HepG2 (cell line): ENCODE results near the gene CD37. TPM values are rescaled to one million over a fixed set of nuclear protein-coding genes. Genes with fewer than 3 reads are reported as not detected.
A peak's percentile ranks its signal among the peaks of the same experiment; 100 is the strongest.

ENCODE experiments used
- ATAC-seq: fragments of 200-7000 bp; cut with Tn5 transposase; 3 replicates; pipeline ENCODE4 v1.9.1; 2020; ENCODE audit warnings: mild to moderate bottlenecking, moderate library complexity
- BruUV-seq: library from RNA; stranded (reverse); fragments of 400-500 nt; replicated peaks from 2 replicates; lab custom pipeline; 2021; lab: Mats Ljungman, UMichigan
- CTCF ChIA-PET: fragments of 300-600 bp; formaldehyde crosslinking; extraction: SDS; loops from one replicate; lab custom pipeline; 2021; ENCODE audit warnings: low total read pairs, inconsistent platforms, low intra/inter-chr PET ratio; lab: Yijun Ruan, JAX
- POLR2A ChIA-PET: fragments of 350-600 bp; sonication (Branson Sonifier 250); formaldehyde crosslinking; loops from one replicate; lab custom pipeline; 2020; ENCODE audit warnings: antibody characterized with exemption, inconsistent platforms; lab: Yijun Ruan, JAX
- DNase-seq: peaks from one replicate; pipeline ENCODE4 v3.0.0-alpha.2; 2015; ENCODE audit warnings: low spot score
- FAIRE-seq: peaks from 3 replicates; lab custom pipeline; 2011; peaks lifted over from hg19 to GRCh38; lab: Jason Lieb, UNC
- H2AFZ ChIP-seq: one replicate; pipeline ENCODE4 v1.6.1; 2011; ENCODE audit warnings: low read length, inconsistent platforms
- H3K27ac ChIP-seq: fragments of 300-600 bp; 3 replicates; pipeline ENCODE4 v1.8.0; 2011; ENCODE audit warnings: mixed run types, mild to moderate bottlenecking, mixed read lengths, low read length, inconsistent platforms; ENCODE audit not compliant: insufficient read depth; ENCODE audit errors: extremely low read length
- H3K27me3 ChIP-seq, 2 experiments: fragments of 200-600 bp in 1 of 2; 2 replicates in 1 of 2; 3 replicates in 1 of 2; pipeline versions ENCODE4 v1.6.0 to v1.8.0; 2011; ENCODE audit warnings: low read length in 2 of 2, mild to moderate bottlenecking in 2 of 2, moderate library complexity in 2 of 2, inconsistent platforms in 1 of 2; ENCODE audit not compliant: insufficient read depth in 2 of 2, control insufficient read depth in 1 of 2
- H3K36me3 ChIP-seq, 2 experiments: fragments of 200-600 bp in 1 of 2; replicated peaks in 1 of 2; 2 replicates in 1 of 2; 3 replicates in 1 of 2; pipeline versions ENCODE4 v1.5.1 to v1.8.0; 2011; ENCODE audit warnings: low read length in 2 of 2, inconsistent platforms in 1 of 2; ENCODE audit not compliant: insufficient read depth in 2 of 2, control insufficient read depth in 1 of 2
- H3K4me1 ChIP-seq: 2 replicates; pipeline ENCODE4 v1.5.1; 2012; ENCODE audit warnings: low read length, inconsistent platforms; ENCODE audit not compliant: insufficient read depth
- H3K4me2 ChIP-seq: 2 replicates; pipeline ENCODE4 v1.6.0; 2011; ENCODE audit warnings: low read depth, low read length, inconsistent platforms
- H3K4me3 ChIP-seq, 3 experiments: fragments of 200-600 bp in 1 of 3; sonication (generic), shearing (Covaris generic) in 1 of 3; replicated peaks in 1 of 3; 2 replicates each; pipeline ENCODE4 v1.5.1; 2011 to 2016; ENCODE audit warnings: low read length in 3 of 3, inconsistent platforms in 2 of 3, low read depth in 2 of 3, mild to moderate bottlenecking in 2 of 3, control low read depth in 1 of 3, mixed read lengths in 1 of 3; ENCODE audit not compliant: insufficient read depth in 1 of 3
- H3K79me2 ChIP-seq: one replicate; pipeline ENCODE4 v1.6.1; 2011; ENCODE audit warnings: low read length, inconsistent platforms; ENCODE audit not compliant: insufficient read depth
- H3K9ac ChIP-seq: 2 replicates; pipeline ENCODE4 v1.6.0; 2011; ENCODE audit warnings: mild to moderate bottlenecking, low read depth, low read length, inconsistent platforms; ENCODE audit not compliant: insufficient read depth
- H3K9me3 ChIP-seq: 2 replicates; pipeline ENCODE4 v1.5.1; 2012; ENCODE audit warnings: mild to moderate bottlenecking, low read length
- H4K20me1 ChIP-seq: 2 replicates; pipeline ENCODE4 v1.6.0; 2011; ENCODE audit warnings: inconsistent platforms, mild to moderate bottlenecking, low read length, moderate library complexity; ENCODE audit not compliant: insufficient read depth
- AGO2 ChIP-seq: fragments of 200-400 bp; formaldehyde crosslinking; optimal IDR thresholded peaks from 2 replicates; pipeline ENCODE3; 2017; ENCODE audit warnings: mild to moderate bottlenecking, low read depth, low read length, moderate library complexity
- MAFF ChIP-seq: IDR thresholded peaks from 2 replicates; pipeline ENCODE4 v1.6.1; 2011; ENCODE audit warnings: low read depth, low read length, improper control_type of control experiment
- RBFOX2 ChIP-seq: fragments of 200-400 bp; formaldehyde crosslinking; IDR thresholded peaks from 2 replicates; pipeline ENCODE4 v1.6.1; 2017; ENCODE audit warnings: low read depth, mild to moderate bottlenecking, low read length
- TBX2 ChIP-seq: sonication (generic); formaldehyde crosslinking; IDR thresholded peaks from 2 replicates; pipeline ENCODE4 v1.5.0; 2020; ENCODE audit warnings: missing genetic modification reagents, mild to moderate bottlenecking, borderline replicate concordance
- ZBTB38 ChIP-seq: sonication (generic); formaldehyde crosslinking; IDR thresholded peaks from 2 replicates; pipeline ENCODE4 v1.5.1; 2020; ENCODE audit warnings: mild to moderate bottlenecking, missing genetic modification reagents
- ZNF337 ChIP-seq: sonication (generic); formaldehyde crosslinking; IDR thresholded peaks from 2 replicates; pipeline ENCODE4 v1.5.1; 2020; ENCODE audit warnings: missing genetic modification reagents, low read depth, mild to moderate bottlenecking, borderline replicate concordance
- WGBS: methylation state at CpG from one replicate; pipeline ENCODE4 v1.1.6; 2017; ENCODE audit warnings: low lambda C conversion rate; 5-methylcytosine and 5-hydroxymethylcytosine counted together
- in situ Hi-C: cut with HindIII; loops from 2 replicates; pipeline ENCODE4 v1.10.0; 2017; ENCODE audit warnings: low pct_unique_long_range_greater_than_20kb; ENCODE audit not compliant: extremely low pct_ligation_motif_present
- intact Hi-C: fragments of 100-400 bp; cut with micrococcal nuclease; formaldehyde crosslinking; loops from one replicate; pipeline ENCODE4 v1.10.0; 2022; ENCODE audit not compliant: unreplicated experiment
- polyA plus RNA-seq, 8 experiments: library from polyadenylated mRNA; depleted of rRNA in 3 of 8; stranded (reverse) in 7 of 8; unstranded in 1 of 8; fragments of >200 nt; fragmentation: Illumina TruSeq in 4 of 8; extraction: Trizol in 4 of 8; gene quantifications; 2 replicates each; pipeline versions ENCODE4 v1.2.1 to v1.2.3, GENCODE V29; 2011 to 2016; ENCODE audit warnings: low read depth in 4 of 8, missing spikeins in 1 of 8, mixed read lengths in 1 of 8; ENCODE audit not compliant: insufficient read depth in 1 of 8
- total RNA-seq, 5 experiments: library from RNA; depleted of rRNA; stranded (reverse); fragments of >200 nt; fragmentation: Illumina TruSeq; extraction: Trizol; gene quantifications; 2 replicates each; pipeline ENCODE4 v1.2.3, GENCODE V29; 2016; ENCODE audit warnings: low read depth in 1 of 5

Gene CD37
- total and polyA plus RNA-seq, 2 of the 13 experiments (the other 11 are each of a cell fraction or from before 2014, with no cell fraction given): not detected

GRCh38 chr19:49339301-49340068, 4.3 kb downstream of the CD37 start:
- ChIA-PET CTCF (no interaction called here), POLR2A (interaction anchor here (0.6 to 1.1 kb wide), 2 partner anchors 8 to 427 kb away, joined by 3 to 4 read pairs; partner anchors contain the start of gene AP2A1)
- DNase-seq (no peak), FAIRE-seq (no peak), ATAC-seq (no peak)
- BruUV-seq: no TSS peak
- no peak overlapping the region for H3K9ac ChIP-seq
- H3K4me3 ChIP-seq: no peak overlapping the region; a peak in 1 of 6 replicates
- peaks cover 15% of the 10 kb centered on the region for H3K4me1 ChIP-seq
- H3K27me3 ChIP-seq: no peaks in the 10 kb centered on the region
- no peaks in the 10 kb centered on the region for H4K20me1 ChIP-seq
- intact Hi-C loops: no loop called here
- H3K9me3 ChIP-seq: no peaks in the 10 kb centered on the region
- no peak overlapping the region for H3K27ac ChIP-seq
- peak; percentile 81 for TF ChIP-seq AGO2
- 0 out of 2 replicates have a peak, but pooled peaks have one; percentile 24 for TF ChIP-seq RBFOX2
- TF ChIP-seq ZBTB38 (CRISPR knock-in tag): 0 out of 2 replicates have a peak, but pooled peaks have one; percentile 42
- 0 out of 2 replicates have a peak, but pooled peaks have one; percentile 33 for TF ChIP-seq TBX2 (CRISPR knock-in tag)
- TF ChIP-seq ZNF337 (CRISPR knock-in tag): no peak
- no peak for TF ChIP-seq MAFF
- H3K36me3 ChIP-seq: peaks cover 0 to 2% of the 10 kb centered on the region in 2 experiments; a peak in 1 of 5 replicates
- H3K79me2 ChIP-seq: no peaks in the 10 kb centered on the region
- no peak overlapping the region for H3K4me2 ChIP-seq
- H2AFZ ChIP-seq: no peak overlapping the region
- in situ Hi-C loops: no loop called here
- 95% methylated on average over 31 of the region's 47 CpGs for WGBS
